ENCODE results near the gene CFAP54.

The CFAP54 gene

DNA sequence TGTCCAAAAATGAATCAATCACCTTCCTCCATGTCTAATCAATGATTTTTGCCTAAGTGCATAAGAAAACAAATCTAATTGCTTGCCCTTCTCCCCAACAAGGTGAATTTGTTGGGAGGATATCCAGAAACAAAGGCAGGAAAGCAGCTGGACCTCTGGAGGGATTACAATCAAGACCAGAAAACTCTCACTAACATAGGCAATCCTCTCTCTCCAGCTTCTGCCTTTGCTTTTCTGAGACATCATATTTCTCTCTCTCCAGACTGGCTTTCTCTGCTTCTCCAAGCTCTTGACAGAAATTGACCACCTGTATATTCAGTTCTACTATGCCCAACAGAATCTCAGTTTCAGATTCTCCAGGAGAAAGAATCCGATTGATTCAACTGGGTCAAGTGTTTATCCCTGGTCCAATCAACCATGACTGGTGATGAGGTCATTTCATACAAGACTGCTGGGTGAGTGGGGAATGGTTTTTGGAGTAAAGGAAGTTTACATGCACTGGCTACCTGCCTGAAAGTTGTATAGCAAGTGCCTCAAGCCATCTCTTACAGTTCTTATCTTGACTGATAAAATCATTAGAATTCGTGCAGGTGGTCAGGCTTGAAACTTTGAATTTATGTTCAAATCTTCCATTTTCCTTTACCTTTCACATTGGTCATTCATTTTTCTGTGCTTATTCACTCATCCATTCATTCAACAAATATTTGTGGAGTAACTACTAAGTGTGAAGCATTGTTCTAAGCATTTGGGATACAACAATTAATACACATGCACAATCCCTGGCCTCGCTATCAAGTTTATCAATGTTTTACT, 22.2 kb upstream of the CFAP54 start:
- TF ChIP-seq, protein P1, sequence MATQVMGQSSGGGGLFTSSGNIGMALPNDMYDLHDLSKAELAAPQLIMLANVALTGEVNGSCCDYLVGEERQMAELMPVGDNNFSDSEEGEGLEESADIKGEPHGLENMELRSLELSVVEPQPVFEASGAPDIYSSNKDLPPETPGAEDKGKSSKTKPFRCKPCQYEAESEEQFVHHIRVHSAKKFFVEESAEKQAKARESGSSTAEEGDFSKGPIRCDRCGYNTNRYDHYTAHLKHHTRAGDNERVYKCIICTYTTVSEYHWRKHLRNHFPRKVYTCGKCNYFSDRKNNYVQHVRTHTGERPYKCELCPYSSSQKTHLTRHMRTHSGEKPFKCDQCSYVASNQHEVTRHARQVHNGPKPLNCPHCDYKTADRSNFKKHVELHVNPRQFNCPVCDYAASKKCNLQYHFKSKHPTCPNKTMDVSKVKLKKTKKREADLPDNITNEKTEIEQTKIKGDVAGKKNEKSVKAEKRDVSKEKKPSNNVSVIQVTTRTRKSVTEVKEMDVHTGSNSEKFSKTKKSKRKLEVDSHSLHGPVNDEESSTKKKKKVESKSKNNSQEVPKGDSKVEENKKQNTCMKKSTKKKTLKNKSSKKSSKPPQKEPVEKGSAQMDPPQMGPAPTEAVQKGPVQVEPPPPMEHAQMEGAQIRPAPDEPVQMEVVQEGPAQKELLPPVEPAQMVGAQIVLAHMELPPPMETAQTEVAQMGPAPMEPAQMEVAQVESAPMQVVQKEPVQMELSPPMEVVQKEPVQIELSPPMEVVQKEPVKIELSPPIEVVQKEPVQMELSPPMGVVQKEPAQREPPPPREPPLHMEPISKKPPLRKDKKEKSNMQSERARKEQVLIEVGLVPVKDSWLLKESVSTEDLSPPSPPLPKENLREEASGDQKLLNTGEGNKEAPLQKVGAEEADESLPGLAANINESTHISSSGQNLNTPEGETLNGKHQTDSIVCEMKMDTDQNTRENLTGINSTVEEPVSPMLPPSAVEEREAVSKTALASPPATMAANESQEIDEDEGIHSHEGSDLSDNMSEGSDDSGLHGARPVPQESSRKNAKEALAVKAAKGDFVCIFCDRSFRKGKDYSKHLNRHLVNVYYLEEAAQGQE (IDR thresholded peaks at IDR 0.05; ENCODE audit: insufficient read depth in 1 of 2, low read depth in 2 of 2, low read length in 2 of 2) = no peak
- TF ChIP-seq TAF1 (IDR thresholded peaks at IDR 0.05; ENCODE audit: borderline replicate concordance, insufficient read depth, low read length) (no peak), SIN3A (IDR thresholded peaks at IDR 0.05; ENCODE audit: borderline replicate concordance, insufficient read depth, low read length) (no peak), POLR2AphosphoS5 (IDR thresholded peaks at IDR 0.05; ENCODE audit: low read depth, low read length) (no peak), FOXP2 (optimal IDR thresholded peaks at IDR 0.05; ENCODE audit: borderline replicate concordance, extremely low read depth, extremely low read length, insufficient read depth) (no peak)

GRCh38 chr12:96471368-96472050, 17.9 kb upstream of the CFAP54 start:
- TF ChIP-seq FOXP2 (optimal IDR thresholded peaks at IDR 0.05; ENCODE audit: borderline replicate concordance, extremely low read depth, extremely low read length, insufficient read depth) = no peak
- no peak for TF ChIP-seq SIN3A (IDR thresholded peaks at IDR 0.05; ENCODE audit: borderline replicate concordance, insufficient read depth, low read length)
- no peak for TF ChIP-seq POLR2AphosphoS5 (IDR thresholded peaks at IDR 0.05; ENCODE audit: low read depth, low read length)
- TF ChIP-seq, protein P1 (IDR thresholded peaks at IDR 0.05; ENCODE audit: insufficient read depth in 1 of 2, low read depth in 2 of 2, low read length in 2 of 2) = no peak
- no peak for TF ChIP-seq TAF1 (IDR thresholded peaks at IDR 0.05; ENCODE audit: borderline replicate concordance, insufficient read depth, low read length)

GRCh38 chr12:96472384-96472783, 17.0 kb upstream of the CFAP54 start:
- TF ChIP-seq, protein P1 (IDR thresholded peaks at IDR 0.05; ENCODE audit: insufficient read depth in 1 of 2, low read depth in 2 of 2, low read length in 2 of 2) = no peak
- TF ChIP-seq FOXP2 (optimal IDR thresholded peaks at IDR 0.05; ENCODE audit: borderline replicate concordance, extremely low read depth, extremely low read length, insufficient read depth) (no peak), POLR2AphosphoS5 (IDR thresholded peaks at IDR 0.05; ENCODE audit: low read depth, low read length) (no peak), SIN3A (IDR thresholded peaks at IDR 0.05; ENCODE audit: borderline replicate concordance, insufficient read depth, low read length) (no peak), TAF1 (IDR thresholded peaks at IDR 0.05; ENCODE audit: borderline replicate concordance, insufficient read depth, low read length) (no peak)

DNA sequence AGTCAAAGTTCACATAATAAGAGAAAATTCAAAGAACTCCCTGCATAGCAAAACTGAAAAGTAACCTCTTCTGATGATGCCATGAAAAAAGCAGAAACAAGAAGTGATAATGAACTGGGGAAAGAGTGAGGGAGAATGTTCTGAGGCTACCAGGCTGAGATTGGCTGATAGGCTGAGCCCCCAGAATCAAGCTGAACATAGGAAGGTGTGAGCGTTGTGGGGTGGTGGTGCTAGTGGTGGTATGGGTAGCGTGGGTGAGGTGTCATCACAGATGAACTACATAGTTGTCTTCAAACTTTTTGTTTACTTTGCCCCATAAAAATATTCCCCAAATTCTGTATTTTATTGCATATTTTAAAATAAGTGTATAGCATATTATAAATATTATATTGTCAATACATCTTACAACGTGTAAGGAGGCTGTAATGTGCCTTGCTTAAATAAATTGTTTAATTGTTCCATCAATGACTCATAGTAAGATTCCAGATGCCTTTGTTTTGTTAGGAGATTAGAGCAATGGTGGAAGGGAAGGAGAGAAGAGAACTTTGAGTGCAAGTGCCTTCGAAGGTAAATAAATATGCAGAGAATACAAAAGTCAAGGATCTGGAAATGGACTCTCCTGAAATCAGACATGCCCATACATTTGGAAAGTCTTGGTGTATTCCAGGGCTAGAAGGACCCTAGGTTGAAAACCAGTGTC, 15.8 kb upstream of the CFAP54 start:
- no peak for TF ChIP-seq TAF1 (IDR thresholded peaks at IDR 0.05; ENCODE audit: borderline replicate concordance, insufficient read depth, low read length)

DNA sequence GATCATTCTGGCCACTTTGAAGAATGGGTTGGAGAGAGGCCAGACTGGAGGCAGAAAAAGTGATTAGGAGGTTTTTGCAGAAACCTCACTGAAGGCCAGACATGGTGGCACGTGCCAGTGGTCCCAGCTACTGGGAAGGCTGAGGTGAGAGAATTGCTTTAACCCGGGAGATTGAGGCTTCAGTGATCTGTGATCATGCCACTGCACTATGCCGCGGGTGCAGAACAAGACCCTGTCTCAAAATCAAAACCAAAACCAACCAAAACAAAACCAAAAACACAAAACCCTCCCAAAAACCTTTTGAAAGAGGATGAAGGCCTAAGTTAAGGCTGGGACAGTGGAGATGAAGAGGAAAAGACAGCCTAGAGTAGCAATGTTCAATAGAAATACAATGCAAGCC, 15.2 kb upstream of the CFAP54 start:
- no peak for TF ChIP-seq POLR2AphosphoS5 (IDR thresholded peaks at IDR 0.05; ENCODE audit: low read depth, low read length)
- TF ChIP-seq, protein P1 (IDR thresholded peaks at IDR 0.05; ENCODE audit: insufficient read depth in 1 of 2, low read depth in 2 of 2, low read length in 2 of 2) = no peak
- TF ChIP-seq FOXP2 (optimal IDR thresholded peaks at IDR 0.05; ENCODE audit: borderline replicate concordance, extremely low read depth, extremely low read length, insufficient read depth) = no peak
